Lower lobe of right lung (tissue), 2 donors: Measurements from ENCODE around the gene TEX53. TPM values are rescaled to one million over a fixed set of nuclear protein-coding genes. Genes with fewer than 3 reads are reported as not detected.

Experiments
- ATAC-seq, 2 donors: fragments of 200-7000 bp; cut with Tn5 transposase; one replicate each; pipeline ENCODE4 v1.9.1; 2020 to 2022; ENCODE audit warnings: mild to moderate bottlenecking in 2 of 2, moderate library complexity in 2 of 2
- DNase-seq: peaks from one replicate; pipeline ENCODE4 v3.0.0-alpha.2; 2020
- H3K27ac ChIP-seq: fragments of 200-600 bp; one replicate; pipeline ENCODE4 v1.8.0; 2022
- H3K27me3 ChIP-seq: fragments of 200-600 bp; one replicate; pipeline ENCODE4 v1.8.0; 2022; ENCODE audit warnings: low read depth
- H3K36me3 ChIP-seq: fragments of 200-600 bp; one replicate; pipeline ENCODE4 v1.8.0; 2022; ENCODE audit warnings: mild to moderate bottlenecking
- H3K4me1 ChIP-seq: fragments of 200-600 bp; one replicate; pipeline ENCODE4 v1.8.0; 2022
- H3K4me3 ChIP-seq: fragments of 200-600 bp; one replicate; pipeline ENCODE4 v1.8.0; 2022; ENCODE audit warnings: mild to moderate bottlenecking
- H3K9me3 ChIP-seq: fragments of 200-600 bp; one replicate; pipeline ENCODE4 v1.8.0; 2022
- CTCF ChIP-seq: fragments of 200-600 bp; IDR thresholded peaks from one replicate; pipeline ENCODE4 v1.8.0; 2022; ENCODE audit warnings: antibody characterized with exemption, mild to moderate bottlenecking
- intact Hi-C: fragments of 100-400 bp; cut with DNase I; formaldehyde crosslinking; loops from one replicate; pipeline ENCODE4 v1.11.0; 2022
- total RNA-seq: library from RNA; stranded (reverse); fragmentation: NEBNext Ultra II Directional; extraction: Animal tissue kit (Norgen Biotek cat#: 25700); gene quantifications from one replicate; pipeline ENCODE4 v1.2.1, GENCODE V29; 2021
- donor health status: DM: no; HTN: yes; CAD: no; lungs with severe emphysema.

The TEX53 gene
- total RNA-seq, 1 donor from 2014 or later, result not detected

DNA sequence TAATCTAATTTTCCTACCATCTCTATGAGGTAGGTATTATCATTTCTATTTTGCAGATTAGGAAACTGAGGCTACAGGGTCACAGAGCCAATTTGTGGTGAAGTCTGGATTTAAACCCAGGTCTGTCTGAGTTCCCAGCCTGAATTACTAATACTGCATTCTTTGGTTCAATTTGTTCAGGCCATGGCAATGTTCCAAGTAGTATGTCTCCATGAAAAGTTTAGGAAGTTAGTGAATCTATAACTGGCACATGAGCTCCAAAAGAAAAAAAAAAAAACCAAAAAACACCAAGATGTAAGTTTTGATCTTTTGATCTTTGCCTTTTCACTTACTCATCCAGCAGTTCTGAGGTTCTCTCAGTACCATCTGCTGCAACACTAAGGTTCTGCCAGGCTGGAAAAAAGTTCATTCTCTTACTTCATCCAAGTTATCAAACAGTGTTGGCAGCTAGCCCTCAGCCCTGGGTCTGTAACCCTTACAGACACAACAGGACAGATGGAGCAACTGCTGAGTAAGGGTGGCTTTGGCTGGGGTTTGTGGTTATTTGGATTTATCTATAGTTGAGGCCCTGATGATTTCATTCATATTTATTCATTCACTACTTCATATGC, 50.9 kb downstream of the TEX53 start:
- peaks cover 7% of the 10 kb centered on the region for H3K4me1 ChIP-seq
- no peak for TF ChIP-seq CTCF
- no peak for ATAC-seq
- no peaks in the 10 kb centered on the region for H3K36me3 ChIP-seq
- no peaks in the 10 kb centered on the region for H3K27me3 ChIP-seq
- H3K9me3 ChIP-seq, result peaks cover 5% of the 10 kb centered on the region
- DNase-seq, result no peak
- no peak overlapping the region for H3K27ac ChIP-seq
- intact Hi-C loops, result no loop called here
- H3K4me3 ChIP-seq, result no peak overlapping the region

Other genes with a start within 250 kb of the TEX53 start
- 6.2 TPM for gene WHRN, start 152.3 kb downstream of the TEX53 start, total RNA-seq
- 104 TPM for gene ATP6V1G1, start 70.0 kb downstream of the TEX53 start, total RNA-seq
- gene TMEM268, start 46.5 kb downstream of the TEX53 start, total RNA-seq, result 19.7 TPM
- not detected for gene TEX48, start 24.4 kb upstream of the TEX53 start, total RNA-seq
- 5.2 TPM for gene TNFSF15, start 148.2 kb upstream of the TEX53 start, total RNA-seq